Left ventricle myocardium inferior (tissue), 1 donor: ENCODE measurements around the gene PCGF1. TPM values are rescaled to one million over a fixed set of nuclear protein-coding genes. Genes with fewer than 3 reads are reported as not detected.

Experiments
- DNase-seq: peaks from one replicate; pipeline ENCODE4 v3.0.0-alpha.2; 2020
- H3K27ac ChIP-seq: fragments of 200-600 bp; replicated peaks from 2 replicates; pipeline ENCODE4 v1.8.0; 2021
- H3K27me3 ChIP-seq: fragments of 200-600 bp; 2 replicates; pipeline ENCODE4 v1.8.0; 2021; ENCODE audit warnings: low read depth
- H3K36me3 ChIP-seq: fragments of 200-600 bp; 2 replicates; pipeline ENCODE4 v1.8.0; 2021
- H3K4me1 ChIP-seq: fragments of 200-600 bp; 2 replicates; pipeline ENCODE4 v1.8.0; 2021
- H3K4me3 ChIP-seq: fragments of 200-600 bp; 2 replicates; pipeline ENCODE4 v1.8.0; 2021; ENCODE audit warnings: mild to moderate bottlenecking, moderate library complexity
- H3K9me3 ChIP-seq: fragments of 200-600 bp; replicated peaks from 2 replicates; pipeline ENCODE4 v1.8.0; 2021
- CTCF ChIP-seq: fragments of 200-600 bp; IDR thresholded peaks from 2 replicates; pipeline ENCODE4 v1.8.0; 2021; ENCODE audit warnings: antibody characterized with exemption, mild to moderate bottlenecking, borderline replicate concordance
- intact Hi-C: fragments of 100-400 bp; cut with micrococcal nuclease; formaldehyde crosslinking; loops from one replicate; pipeline ENCODE4 v1.11.0; 2022
- total RNA-seq: library from RNA; stranded (reverse); fragmentation: NEBNext Ultra II Directional; extraction: Animal tissue kit (Norgen Biotek cat#: 25700); gene quantifications from one replicate; pipeline ENCODE4 v1.2.1, GENCODE V29; 2021
- donor health status: DM: no; HTN: yes; CAD: no; lungs with severe emphysema.

The PCGF1 gene
- total RNA-seq, 1 donor from 2014 or later, result 20.2 TPM

DNA sequence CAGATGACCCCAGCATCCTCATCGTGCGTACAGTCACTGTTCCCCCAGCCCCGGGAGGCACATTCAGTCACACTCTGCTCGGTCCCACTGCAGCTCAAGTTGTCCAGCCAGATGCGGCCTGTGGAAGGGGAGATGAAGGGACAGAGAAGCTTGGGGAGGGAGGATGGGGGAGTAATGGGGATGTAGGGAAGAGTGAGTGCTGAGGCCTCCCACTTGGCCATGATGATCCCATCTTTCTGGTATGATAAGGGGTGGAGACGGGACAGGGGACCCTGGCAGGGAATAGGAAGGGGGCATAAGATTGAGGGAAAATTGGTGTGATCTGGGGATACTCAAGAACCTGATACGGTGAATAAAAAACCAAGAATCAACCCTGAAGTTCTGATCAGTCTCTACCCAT is 42.7 kb upstream of the PCGF1 start:
- Histone ChIP-seq H3K4me1 (peaks cover 57% of the 10 kb centered on the region), H3K4me3 (no peak overlapping the region), H3K36me3 (no peaks in the 10 kb centered on the region), H3K9me3 (no peaks in the 10 kb centered on the region), H3K27ac (no peak overlapping the region), H3K27me3 (peaks cover 35% of the 10 kb centered on the region)
- DNase-seq, result no peak
- intact Hi-C loops, result no loop called here
- no peak for TF ChIP-seq CTCF

DNA sequence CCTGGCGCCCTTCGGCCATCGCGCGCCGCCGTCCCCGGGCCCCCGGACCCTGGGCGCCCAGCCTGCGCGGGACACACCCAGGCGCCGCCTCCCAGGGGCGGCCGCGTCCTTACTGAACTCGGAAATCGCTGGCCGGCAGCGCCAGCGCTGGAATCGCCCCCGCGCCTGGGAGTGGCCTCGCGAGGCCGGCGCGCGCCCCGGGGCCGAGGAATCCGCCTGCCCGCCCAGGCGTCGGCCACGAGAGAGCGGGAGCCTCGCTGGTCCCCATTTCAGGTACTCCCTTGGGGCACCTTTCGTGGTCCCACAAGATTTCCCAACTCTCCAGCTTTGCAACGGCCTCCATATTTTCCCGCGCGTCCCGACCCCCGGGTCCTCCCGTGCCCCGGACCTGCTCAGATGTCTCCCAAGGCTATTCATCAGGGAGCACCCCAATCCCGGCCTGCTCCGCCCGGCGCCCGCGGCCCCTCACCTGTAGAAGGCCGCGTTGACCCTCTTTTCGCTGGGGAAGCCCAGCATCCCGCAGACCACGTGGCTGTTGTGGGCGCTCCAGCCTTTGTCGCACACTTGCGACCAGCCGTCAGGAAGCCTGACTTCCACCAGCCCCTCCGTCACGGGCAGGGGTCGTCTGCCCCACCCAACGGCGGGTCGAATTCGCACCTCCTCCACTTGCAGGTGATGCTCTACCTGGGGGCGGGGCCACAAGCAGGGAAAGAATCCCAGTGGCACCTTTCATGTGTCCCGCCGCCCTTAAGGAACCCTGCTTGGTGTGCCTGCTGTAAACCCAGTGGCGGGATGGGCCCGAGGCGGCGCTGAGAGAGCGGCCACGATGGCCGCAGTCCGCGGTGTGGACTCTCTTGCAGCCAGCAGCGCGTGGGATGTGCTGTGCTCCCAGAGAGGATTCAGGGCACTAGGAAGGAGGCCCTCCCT is 41.7 kb upstream of the PCGF1 start:
- intact Hi-C loops, result loop anchor here (10.0 kb wide), 1 partner anchor 64 kb away; the partner anchor contains the start of genes CCDC142 and TTC31
- H3K4me1 ChIP-seq, result peaks cover 46% of the 10 kb centered on the region
- H3K4me3 ChIP-seq, result peak overlapping the region; percentile 71
- H3K36me3 ChIP-seq, result no peaks in the 10 kb centered on the region
- no peaks in the 10 kb centered on the region for H3K9me3 ChIP-seq
- DNase-seq, result peak; percentile 79
- no peak for TF ChIP-seq CTCF
- peaks cover 24% of the 10 kb centered on the region for H3K27me3 ChIP-seq
- peak overlapping the region; percentile 89 for H3K27ac ChIP-seq

DNA sequence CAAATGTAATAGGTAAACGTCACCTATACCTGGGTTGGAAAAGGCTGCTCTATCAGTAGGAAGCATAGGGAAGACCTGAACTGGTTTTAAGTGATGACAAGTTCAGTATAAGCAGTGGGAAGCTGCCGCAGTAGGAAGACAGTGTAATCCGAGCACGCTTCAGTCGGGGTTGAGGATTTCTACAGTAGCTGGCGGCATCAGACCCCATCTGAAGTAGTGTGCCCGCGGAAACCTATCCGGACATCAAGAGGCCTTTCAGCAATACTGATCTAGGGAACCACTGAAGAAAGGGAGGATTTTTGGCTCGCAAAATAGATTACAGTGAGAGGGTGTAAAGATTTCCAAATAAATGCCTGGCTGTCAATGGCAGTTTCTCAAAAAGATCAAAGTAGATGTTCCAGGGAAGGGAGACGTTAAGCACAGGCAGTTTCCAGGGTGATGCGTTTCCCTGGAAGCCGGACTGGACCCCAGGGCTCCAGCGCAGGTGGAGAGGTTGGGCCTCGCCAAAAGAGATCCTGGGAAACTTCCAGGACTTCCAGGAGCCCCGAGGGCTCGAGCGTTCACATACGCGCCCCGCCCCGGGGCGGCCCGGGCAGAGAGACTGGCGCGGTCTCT is 40.9 kb upstream of the PCGF1 start:
- no peak for TF ChIP-seq CTCF
- peak overlapping the region; percentile 71 for H3K4me3 ChIP-seq
- intact Hi-C loops, result loop anchor here (10.0 kb wide), 1 partner anchor 64 kb away; the partner anchor contains the start of genes CCDC142 and TTC31
- DNase-seq, result no peak
- peaks cover 38% of the 10 kb centered on the region for H3K4me1 ChIP-seq
- peaks cover 23% of the 10 kb centered on the region for H3K27me3 ChIP-seq
- no peaks in the 10 kb centered on the region for H3K36me3 ChIP-seq
- H3K9me3 ChIP-seq, result no peaks in the 10 kb centered on the region
- peak overlapping the region; percentile 89 for H3K27ac ChIP-seq

DNA sequence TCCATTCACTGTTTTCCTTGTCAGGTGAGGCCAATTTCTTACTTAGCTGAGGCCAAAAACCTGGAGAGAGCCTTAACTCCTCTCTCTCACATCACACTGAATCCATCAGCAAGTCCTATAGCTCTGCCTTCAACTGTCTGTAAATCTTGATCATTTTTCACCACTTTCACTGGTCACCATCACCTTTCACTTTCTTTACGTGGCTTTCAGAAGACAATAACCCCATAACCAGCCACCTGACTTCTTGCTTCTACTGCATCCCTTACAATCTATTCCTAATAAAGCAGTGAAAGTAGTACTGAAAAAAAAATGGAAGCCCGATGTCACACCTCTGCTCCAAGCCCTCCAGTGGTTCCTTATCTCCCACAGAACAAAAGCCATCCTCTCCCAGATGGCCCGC is 38.5 kb upstream of the PCGF1 start:
- DNase-seq, result no peak
- Histone ChIP-seq H3K4me1 (peaks cover 25% of the 10 kb centered on the region), H3K36me3 (no peaks in the 10 kb centered on the region), H3K4me3 (no peak overlapping the region), H3K9me3 (no peaks in the 10 kb centered on the region), H3K27ac (no peak overlapping the region), H3K27me3 (peaks cover 20% of the 10 kb centered on the region)
- intact Hi-C loops, result loop anchor here (10.0 kb wide), 1 partner anchor 61 kb away; the partner anchor contains the start of genes CCDC142 and TTC31
- TF ChIP-seq CTCF, result no peak

DNA sequence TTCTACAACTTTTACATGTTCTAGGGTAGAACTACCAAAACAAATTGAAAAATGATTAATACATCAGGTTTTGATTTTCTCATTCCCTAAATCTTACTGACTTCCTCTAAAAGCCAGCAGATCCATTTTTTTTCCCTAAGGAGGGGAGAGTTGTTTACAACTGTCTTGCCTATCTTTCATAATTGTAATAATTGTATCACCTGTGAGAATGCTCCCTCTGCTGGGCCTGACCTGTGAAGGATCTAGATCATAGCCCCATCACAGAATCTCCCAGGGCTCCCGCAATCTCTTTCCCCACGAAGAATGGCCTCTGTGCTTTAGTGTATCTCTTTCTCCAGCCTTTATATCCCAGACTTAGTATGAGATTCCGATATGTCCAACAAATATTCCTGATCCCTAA is 37.1 kb upstream of the PCGF1 start:
- intact Hi-C loops, result loop anchor here (10.0 kb wide), 1 partner anchor 60 kb away; the partner anchor contains the start of genes CCDC142 and TTC31

More for the DNA sequence above, 37.1 kb upstream of the PCGF1 start:
- Histone ChIP-seq H3K27ac (no peak overlapping the region), H3K4me3 (no peak overlapping the region), H3K36me3 (no peaks in the 10 kb centered on the region), H3K4me1 (peaks cover 31% of the 10 kb centered on the region), H3K27me3 (peaks cover 7% of the 10 kb centered on the region), H3K9me3 (no peaks in the 10 kb centered on the region)
- DNase-seq, result no peak
- TF ChIP-seq CTCF, result peak; percentile 20
